Chondrocyte (in vitro differentiated cells): ENCODE data around the gene TMEM94. TPM values are rescaled to one million over a fixed set of nuclear protein-coding genes. Genes with fewer than 3 reads are reported as not detected.
A peak's percentile ranks its signal among the peaks of the same experiment; 100 is the strongest.
"Not testable (repeated sequence)": the region's sequence is repeated elsewhere in the genome, so short reads cannot be mapped to it uniquely, and the experiment has no call there.

Experiments used
- DNase-seq: peaks from one replicate; pipeline ENCODE4 v3.0.0; 2021; ENCODE audit warnings: mixed read lengths, low spot score
- H3K27ac Mint-ChIP-seq: one replicate; pipeline ENCODE4 v1.8.0; 2021; ENCODE audit warnings: mild to moderate bottlenecking, moderate library complexity, mixed read lengths; ENCODE audit not compliant: unreplicated experiment
- H3K27me3 Mint-ChIP-seq: 2 replicates; pipeline ENCODE4 v1.8.0; 2021; ENCODE audit warnings: low read depth, mixed read lengths
- H3K36me3 Mint-ChIP-seq: 2 replicates; pipeline ENCODE4 v1.8.0; 2021; ENCODE audit warnings: low read depth, mixed read lengths
- H3K4me1 Mint-ChIP-seq: 2 replicates; pipeline ENCODE4 v1.8.0; 2021; ENCODE audit warnings: low read depth, mild to moderate bottlenecking, mixed read lengths
- H3K4me3 Mint-ChIP-seq: one replicate; pipeline ENCODE4 v1.8.0; 2021; ENCODE audit warnings: mild to moderate bottlenecking, moderate library complexity, mixed read lengths; ENCODE audit not compliant: unreplicated experiment
- H3K9me3 Mint-ChIP-seq: 2 replicates; pipeline ENCODE4 v1.8.0; 2021; ENCODE audit warnings: low read depth, mixed read lengths
- total RNA-seq: library from RNA; stranded (reverse); gene quantifications from 3 replicates; pipeline ENCODE4 v1.2.1, GENCODE V29; 2021
- TF ChIP-seq, protein P1 (sequence below): fragments of 200-600 bp; sonication (generic); IDR thresholded peaks from 2 replicates; pipeline ENCODE4 v1.5.0; 2021; ENCODE audit warnings: antibody characterized with exemption, mild to moderate bottlenecking, moderate library complexity

TMEM94 gene
- total RNA-seq, 1 donor from 2014 or later, result 45.6 TPM

DNA sequence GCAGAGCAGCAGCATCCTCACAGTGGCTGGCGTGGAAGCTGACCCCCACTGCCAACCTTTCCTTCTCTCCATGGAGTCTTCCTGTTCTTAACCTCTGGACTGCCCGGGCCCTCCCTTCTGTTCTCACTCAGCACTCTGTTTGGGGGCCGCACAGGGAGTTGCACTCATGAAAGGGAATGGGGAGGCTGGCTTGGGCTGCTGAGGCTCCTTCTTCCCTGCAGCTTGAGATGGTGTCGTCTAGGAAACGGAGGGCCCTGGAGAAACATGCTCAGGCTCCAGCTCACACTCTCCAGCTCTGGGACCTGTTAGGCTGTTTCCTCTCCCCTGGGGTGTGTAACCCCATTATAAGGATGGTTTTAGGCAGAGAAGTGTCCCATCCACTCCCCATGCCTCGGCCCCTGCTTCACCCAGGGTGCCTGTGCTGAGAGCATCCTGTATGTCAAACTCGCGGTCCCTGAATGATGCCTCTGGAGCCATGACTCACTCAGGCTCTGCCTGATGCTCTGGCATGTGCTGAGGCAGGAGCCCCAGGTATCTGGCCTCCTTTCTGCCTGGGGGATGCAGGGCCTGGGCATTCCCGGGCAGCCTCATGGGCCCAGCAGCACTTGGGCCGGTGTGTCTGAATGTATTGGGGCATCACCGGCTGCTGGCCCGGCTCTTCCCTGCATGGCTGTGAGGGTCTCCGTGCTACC lies 18.9 kb downstream of the TMEM94 start:
- H3K27me3 Mint-ChIP-seq, result no peaks in the 10 kb centered on the region
- peak overlapping the region; percentile 45 for H3K4me3 Mint-ChIP-seq
- peaks cover 8% of the 10 kb centered on the region for H3K36me3 Mint-ChIP-seq
- H3K4me1 Mint-ChIP-seq, result peaks cover 34% of the 10 kb centered on the region
- no peak for DNase-seq
- H3K9me3 Mint-ChIP-seq, result no peaks in the 10 kb centered on the region
- TF ChIP-seq, protein P1, sequence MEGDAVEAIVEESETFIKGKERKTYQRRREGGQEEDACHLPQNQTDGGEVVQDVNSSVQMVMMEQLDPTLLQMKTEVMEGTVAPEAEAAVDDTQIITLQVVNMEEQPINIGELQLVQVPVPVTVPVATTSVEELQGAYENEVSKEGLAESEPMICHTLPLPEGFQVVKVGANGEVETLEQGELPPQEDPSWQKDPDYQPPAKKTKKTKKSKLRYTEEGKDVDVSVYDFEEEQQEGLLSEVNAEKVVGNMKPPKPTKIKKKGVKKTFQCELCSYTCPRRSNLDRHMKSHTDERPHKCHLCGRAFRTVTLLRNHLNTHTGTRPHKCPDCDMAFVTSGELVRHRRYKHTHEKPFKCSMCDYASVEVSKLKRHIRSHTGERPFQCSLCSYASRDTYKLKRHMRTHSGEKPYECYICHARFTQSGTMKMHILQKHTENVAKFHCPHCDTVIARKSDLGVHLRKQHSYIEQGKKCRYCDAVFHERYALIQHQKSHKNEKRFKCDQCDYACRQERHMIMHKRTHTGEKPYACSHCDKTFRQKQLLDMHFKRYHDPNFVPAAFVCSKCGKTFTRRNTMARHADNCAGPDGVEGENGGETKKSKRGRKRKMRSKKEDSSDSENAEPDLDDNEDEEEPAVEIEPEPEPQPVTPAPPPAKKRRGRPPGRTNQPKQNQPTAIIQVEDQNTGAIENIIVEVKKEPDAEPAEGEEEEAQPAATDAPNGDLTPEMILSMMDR, result no peak
- peak overlapping the region; percentile 79 for H3K27ac Mint-ChIP-seq

DNA sequence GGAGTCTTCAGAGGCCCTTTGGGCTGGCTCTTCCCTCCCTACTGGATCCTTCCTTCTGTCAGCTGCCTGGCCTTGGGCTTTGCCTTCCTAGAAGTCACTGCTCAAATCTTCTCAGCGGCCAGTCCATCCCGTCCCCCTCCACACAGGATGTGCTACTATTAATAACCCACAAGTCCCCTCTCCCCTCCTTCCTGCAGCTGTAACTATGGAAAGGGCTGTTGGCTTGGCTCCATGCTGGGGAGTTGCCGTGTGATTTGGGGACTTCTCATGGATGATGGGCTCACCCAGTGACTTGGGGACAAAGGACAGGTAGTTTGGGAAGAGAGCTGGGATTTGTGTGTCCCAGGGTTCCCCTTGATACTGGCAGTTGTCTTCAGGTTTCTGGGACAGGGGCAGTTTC lies 19.4 kb downstream of the TMEM94 start:
- TF ChIP-seq, protein P1, result no peak
- peak overlapping the region; percentile 79 for H3K27ac Mint-ChIP-seq
- H3K36me3 Mint-ChIP-seq, result peaks cover 8% of the 10 kb centered on the region
- DNase-seq, result no peak
- no peaks in the 10 kb centered on the region for H3K27me3 Mint-ChIP-seq
- H3K9me3 Mint-ChIP-seq, result no peaks in the 10 kb centered on the region
- peak overlapping the region; percentile 45 for H3K4me3 Mint-ChIP-seq
- peaks cover 34% of the 10 kb centered on the region for H3K4me1 Mint-ChIP-seq

DNA sequence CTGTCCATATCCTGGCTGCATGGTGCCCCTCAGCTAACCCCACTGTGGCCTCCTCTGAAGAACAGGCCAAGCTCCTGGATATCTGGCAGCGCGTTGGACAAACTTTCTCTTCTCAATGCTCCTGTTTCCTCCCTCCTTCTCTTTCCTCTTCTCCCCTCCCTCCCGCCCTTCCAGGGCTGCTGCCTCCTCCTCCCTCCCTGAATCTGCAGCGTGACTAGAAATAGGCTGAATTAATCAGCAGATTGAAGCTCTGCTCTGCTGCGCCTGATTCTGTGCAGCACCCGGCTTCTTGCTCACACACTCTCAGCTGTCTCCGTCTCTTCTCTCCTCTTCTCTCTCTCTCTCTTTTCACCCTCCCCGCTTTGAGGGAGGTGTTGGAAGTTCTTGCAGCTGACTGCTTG lies 19.8 kb downstream of the TMEM94 start:
- Mint-ChIP-seq H3K9me3 (no peaks in the 10 kb centered on the region), H3K36me3 (peaks cover 8% of the 10 kb centered on the region), H3K4me1 (peaks cover 34% of the 10 kb centered on the region), H3K27ac (peak overlapping the region; percentile 79), H3K4me3 (peak overlapping the region; percentile 45), H3K27me3 (no peaks in the 10 kb centered on the region)
- DNase-seq, result no peak
- TF ChIP-seq, protein P1, result no peak

DNA sequence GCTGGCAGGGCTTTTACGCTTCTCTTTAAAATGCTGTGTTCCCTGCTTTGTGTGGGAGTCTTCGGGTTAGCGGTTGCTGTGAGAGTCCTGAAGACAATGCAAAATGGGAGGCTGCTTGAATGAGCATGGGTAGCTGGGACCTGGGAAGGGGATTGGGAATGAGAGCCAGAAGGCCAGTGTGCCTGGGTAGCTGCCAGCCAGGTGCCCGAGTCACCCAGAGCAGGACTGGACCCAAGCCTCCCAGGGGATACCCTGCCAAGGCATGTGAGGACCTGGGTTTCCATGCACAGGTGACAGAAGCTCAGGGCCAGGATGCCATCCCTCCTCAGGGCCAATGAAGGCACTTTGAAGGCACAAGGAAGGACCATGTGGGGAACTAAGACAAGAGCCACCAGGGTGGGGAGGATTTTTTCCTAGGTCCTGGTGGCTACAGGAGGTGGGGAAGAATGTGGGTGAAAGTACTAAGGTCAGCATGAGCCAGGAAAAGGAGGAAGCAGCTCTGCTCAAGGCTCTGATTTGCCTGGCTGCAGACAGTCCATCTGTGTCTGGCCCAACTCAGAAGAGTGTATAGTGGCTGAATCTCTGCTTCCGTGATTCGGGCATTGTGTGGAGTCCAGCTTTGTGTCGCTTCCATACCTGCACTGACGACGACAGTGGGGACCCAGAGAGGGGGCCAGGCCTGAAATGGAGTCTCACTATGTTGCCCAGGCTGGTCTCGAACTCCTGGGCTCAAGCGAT lies 20.5 kb downstream of the TMEM94 start:
- no peaks in the 10 kb centered on the region for H3K27me3 Mint-ChIP-seq
- peaks cover 6% of the 10 kb centered on the region for H3K36me3 Mint-ChIP-seq

DNA sequence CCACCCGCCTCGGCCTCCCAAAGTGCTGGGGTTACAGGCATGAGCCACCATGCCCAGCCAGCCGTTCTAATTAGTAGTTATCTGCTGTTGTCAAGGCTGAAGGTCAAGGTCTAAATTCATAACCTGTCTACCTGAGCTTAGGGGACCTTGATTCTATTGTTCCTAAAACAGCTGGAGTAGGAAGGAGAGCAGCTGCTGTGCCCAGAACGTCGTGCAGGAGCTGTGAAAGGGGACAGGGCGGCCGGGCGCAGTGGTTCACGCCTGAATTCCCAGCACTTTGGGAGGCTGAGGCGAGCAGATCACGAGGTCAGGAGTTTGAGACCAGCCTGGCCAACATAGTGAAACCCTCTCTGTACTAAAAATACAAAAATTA lies 21.0 kb downstream of the TMEM94 start:
- Mint-ChIP-seq H3K4me1 (peaks cover 34% of the 10 kb centered on the region), H3K27ac (peak overlapping the region; percentile 65)
- not testable (repeated sequence) for H3K36me3 Mint-ChIP-seq, H3K27me3 Mint-ChIP-seq, DNase-seq, H3K9me3 Mint-ChIP-seq, H3K4me3 Mint-ChIP-seq

More for the DNA sequence above, 20.5 kb downstream of the TMEM94 start:
- Mint-ChIP-seq H3K27ac (peak overlapping the region; percentile 79), H3K4me1 (peaks cover 34% of the 10 kb centered on the region), H3K9me3 (no peaks in the 10 kb centered on the region), H3K4me3 (peak overlapping the region; percentile 45)
- TF ChIP-seq, protein P1, result no peak
- no peak for DNase-seq
